Activated gamma-delta T cell (primary cell): ENCODE data around the gene TNS4.

Experiments used
- DNase-seq: peaks from one replicate; lab custom pipeline; 2025; lab: John Stamatoyannopoulos, UW

Gene TNS4

DNA sequence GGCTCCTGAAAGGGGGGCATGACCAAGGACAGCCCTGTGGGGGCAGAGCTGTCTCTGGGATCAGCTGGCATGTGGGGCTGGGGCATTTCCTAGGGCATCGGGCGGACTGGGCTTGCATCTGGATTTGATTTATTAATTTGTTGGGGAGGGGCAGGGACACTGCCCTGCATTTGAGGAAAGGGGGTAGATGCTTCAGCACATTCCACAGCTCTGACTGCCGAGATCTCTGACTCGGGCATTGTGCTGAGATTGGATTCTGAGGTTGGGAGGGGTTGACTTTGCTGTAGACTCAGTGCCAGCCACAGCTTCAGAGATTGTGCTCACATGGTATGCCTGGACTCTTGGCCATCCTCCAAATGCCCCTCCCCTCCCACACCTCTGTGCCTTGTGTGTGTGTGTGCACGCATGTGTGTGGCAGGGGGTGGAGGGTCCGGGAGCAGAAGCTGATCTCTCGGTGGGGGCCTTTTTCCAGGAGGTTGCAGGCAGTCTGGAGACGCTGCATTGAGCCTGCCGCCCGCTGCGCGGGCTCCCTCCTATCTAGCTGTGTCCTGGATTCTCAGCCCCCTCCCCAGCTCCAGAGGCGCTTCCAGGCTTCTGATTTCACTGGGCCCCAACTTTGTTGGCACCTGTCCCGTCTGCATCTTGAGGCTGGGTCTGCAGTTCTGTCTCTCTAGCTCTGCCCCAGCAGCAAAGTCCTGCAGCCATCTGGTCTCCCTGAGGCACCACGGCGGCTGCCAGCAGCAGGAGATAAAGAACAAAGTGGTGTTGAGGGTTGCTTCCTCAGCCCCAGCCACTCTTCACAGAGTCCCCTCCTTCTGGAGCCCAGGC lies 43.2 kb downstream of the TNS4 start:
- no peak for DNase-seq

DNA sequence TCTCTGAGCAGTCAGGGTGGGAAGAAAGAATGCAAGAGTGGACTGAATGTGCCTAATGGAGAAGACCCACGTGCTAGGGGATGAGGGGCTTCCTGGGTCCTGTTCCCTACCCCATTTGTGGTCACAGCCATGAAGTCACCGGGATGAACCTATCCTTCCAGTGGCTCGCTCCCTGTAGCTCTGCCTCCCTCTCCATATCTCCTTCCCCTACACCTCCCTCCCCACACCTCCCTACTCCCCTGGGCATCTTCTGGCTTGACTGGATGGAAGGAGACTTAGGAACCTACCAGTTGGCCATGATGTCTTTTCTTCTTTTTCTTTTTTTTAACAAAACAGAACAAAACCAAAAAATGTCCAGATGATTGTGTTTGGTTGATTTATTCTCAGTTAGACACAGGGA lies 44.1 kb downstream of the TNS4 start:
- DNase-seq: no peak

DNA sequence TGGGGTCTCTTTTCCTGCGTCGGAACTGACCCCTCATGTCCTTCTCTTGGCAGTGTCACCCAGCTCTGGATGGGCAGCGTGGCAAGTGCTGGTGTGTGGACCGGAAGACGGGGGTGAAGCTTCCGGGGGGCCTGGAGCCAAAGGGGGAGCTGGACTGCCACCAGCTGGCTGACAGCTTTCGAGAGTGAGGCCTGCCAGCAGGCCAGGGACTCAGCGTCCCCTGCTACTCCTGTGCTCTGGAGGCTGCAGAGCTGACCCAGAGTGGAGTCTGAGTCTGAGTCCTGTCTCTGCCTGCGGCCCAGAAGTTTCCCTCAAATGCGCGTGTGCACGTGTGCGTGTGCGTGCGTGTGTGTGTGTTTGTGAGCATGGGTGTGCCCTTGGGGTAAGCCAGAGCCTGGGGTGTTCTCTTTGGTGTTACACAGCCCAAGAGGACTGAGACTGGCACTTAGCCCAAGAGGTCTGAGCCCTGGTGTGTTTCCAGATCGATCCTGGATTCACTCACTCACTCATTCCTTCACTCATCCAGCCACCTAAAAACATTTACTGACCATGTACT lies 44.9 kb downstream of the TNS4 start:
- no peak for DNase-seq

DNA sequence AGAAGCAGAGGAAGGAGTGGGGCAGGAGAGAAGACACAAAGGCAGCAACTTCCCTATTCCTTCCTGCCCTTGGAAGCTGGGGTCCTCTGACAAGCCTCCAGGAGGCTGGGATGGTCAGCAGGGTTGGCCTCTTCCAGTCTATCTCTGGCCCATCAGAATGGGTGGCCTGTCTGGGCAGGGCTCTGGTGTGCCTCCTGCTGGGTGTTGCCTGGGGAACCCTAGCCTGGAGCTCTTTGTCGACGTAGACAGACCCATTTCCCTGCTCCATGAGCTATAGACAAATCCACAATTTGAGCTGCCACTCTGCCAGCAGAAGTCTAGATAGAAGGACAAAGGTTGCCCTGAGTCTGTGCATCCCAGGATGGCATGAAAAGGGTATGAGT lies 46.8 kb downstream of the TNS4 start:
- DNase-seq: no peak

DNA sequence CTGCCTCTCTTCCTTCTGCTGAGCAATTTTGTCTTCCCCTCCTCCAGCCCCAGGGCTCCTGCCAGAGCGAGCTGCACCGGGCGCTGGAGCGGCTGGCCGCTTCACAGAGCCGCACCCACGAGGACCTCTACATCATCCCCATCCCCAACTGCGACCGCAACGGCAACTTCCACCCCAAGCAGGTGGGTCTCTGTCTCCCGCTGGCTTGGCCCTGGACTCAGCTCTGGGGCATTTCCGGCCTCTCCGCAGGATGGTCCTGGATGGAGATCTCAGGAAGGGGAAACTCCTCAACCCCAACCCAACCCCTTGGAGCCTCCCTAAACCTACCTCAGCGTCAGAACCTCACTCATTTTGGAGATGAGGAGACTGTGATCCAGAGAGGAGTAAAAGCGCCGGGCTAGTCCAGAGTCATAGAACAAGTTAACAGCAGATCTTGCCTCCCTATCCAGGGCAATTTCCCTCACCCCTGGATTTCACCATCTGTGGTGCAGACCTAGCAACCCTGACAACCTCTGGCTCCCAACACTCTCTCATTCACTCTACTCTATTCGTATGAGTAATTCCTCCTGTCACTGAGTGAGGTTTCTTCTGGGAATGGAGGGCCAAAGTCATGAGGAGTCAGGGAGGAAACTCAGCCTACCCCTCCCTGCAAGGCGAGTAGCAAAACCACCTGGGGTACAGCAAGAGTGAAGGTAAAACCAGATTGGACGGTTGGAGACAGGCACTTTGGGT lies 47.4 kb downstream of the TNS4 start:
- DNase-seq: no peak

DNA sequence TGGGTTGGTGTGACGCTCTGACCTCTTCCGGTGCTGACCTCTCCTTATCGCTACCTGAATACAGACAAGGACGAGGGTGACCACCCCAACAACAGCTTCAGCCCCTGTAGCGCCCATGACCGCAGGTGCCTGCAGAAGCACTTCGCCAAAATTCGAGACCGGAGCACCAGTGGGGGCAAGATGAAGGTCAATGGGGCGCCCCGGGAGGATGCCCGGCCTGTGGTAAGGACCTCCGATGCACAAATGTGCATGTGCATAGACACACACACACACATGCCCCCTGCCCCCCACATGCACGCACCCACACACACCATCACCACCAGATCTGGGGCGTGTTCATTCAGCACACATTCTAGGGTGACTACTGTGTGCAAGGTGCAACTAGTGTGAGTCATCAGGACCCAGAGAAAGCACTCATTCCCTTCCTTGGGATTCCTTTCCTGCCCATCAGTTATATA lies 48.5 kb downstream of the TNS4 start:
- no peak for DNase-seq

DNA sequence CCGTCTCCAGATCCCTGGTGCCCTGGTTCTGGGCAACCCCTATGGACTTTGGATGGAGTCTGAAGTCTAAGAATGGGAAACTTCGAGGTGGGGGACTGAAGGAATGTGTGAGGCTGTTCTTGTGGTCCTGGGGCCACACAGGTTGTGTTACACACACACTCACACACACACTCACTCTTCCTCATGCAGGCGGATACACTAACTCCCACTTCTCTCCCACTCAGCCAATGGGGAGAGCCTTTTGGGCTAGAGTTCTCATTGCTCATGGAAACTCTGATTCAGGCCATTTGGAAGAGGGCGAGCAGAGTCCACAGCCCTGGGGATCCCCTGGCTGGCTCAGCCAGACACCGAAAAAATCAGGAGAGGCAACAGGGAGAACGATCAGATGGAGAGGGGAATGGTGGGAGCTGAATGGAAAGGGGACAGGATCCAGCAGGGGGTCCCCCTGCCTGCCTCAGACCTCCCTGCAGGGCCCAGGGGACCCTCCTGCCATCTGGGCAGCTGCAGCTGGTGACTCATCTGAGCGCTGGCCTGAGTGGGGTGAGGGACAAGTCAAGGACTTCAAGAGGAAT lies 49.1 kb downstream of the TNS4 start:
- no peak for DNase-seq

DNA sequence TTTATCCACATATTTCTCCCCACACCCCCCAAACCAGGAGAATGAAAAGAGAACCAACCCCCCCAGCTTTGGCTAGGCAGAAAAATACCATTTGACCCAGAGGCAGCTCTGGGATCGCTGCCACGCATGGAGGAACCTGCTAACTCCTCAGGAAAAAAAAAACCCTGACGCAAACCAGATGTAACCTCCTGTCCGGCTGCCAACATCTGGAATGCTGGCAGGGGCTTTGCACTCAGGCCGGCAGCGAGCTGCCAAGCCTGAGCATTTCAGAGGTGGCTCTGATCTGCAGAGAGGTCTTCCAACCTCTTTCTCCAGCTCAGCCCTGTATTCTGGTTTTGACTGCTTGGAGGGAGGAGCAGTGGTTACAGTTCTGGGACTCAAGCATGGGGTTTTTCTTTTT lies 50.0 kb downstream of the TNS4 start:
- DNase-seq: no peak

DNA sequence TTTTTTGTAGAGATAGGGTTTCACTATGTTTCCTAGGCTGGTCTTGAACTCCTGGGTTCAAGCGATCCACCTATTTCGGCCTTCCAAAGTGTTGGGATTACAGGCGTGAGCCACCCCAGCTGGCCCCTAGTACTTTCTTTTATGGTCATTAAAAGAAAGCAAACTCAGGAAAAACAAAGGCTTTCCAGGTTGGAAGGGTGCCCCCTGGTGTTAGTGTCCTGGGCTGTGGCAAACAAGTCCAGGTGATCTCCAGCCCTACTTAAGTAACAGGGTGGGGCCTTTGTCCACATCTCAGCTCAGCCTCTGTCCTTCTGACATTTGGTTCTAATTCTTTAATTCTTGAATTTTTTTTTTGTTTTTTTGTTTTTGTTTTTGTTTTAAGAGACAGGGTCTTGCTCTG lies 51.2 kb downstream of the TNS4 start:
- no peak for DNase-seq

DNA sequence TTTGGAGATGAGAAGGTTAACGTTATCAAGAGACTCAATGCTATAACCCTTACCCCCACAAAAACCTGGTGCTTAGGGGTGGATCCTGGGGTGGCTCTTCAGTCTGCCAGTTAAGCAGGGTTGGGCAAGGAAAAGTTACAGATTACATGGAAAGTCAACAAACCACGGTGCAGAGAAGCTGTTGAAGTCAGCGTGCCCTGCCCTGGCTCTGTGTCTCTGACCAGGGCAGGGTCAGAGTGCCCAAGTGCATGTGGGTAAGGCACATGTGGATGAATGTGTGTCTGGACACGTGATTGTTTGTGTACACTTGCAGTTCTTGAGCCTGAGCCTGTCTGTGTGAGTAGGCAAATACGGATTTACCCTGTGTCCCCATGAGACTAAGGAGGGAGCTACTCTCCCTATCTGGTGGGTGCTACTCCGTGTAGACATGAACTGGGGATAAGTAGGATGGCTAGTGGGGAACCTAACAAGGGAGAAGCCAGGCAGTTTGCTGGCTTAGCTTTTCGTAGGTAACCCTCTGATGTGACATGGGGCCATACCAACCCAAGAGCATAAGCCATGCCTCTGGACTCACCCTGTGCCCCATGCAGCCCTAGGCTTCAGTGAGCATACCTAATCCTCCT lies 52.7 kb downstream of the TNS4 start:
- DNase-seq: no peak

DNA sequence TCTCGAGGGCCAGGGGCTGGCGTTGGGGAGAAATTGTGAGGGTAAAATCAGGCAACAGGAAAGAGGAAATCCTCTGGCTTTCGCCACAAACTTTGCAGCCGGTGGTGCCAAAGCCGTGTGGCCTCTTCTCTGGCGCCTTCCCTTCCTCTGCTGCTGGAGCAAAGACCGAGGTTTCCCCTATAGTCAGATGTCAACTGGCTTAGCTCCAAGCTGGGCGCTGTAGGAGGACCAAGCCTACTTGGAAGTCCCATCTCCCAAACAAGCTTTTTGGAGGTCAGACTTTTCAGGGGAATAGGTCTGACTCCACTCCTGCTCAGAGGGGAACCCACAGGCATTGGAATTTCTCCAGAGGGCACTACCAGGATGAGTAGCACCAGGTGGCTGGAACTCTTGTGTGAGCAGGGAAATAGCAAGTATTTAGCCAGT lies 53.2 kb downstream of the TNS4 start:
- no peak for DNase-seq

DNA sequence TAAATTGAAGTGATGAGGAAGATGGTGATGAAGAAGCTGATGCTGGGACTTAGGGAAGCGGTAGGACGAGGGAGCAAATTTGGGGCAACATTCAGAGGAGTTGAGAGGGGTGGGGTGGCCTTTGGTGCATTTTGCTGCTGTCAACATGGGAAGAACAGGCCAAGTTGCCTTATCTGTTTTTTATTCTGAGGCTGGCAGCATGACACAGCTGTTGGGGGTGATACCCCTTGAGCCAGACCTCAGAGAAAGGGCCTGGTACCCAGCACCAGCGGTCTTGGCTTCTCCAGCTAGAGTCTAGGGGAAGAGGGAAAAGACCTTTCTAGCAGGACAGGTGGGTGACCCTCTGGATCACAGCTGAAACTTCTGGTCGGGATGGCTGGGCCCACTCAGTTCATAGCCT lies 53.6 kb downstream of the TNS4 start:
- DNase-seq: no peak

DNA sequence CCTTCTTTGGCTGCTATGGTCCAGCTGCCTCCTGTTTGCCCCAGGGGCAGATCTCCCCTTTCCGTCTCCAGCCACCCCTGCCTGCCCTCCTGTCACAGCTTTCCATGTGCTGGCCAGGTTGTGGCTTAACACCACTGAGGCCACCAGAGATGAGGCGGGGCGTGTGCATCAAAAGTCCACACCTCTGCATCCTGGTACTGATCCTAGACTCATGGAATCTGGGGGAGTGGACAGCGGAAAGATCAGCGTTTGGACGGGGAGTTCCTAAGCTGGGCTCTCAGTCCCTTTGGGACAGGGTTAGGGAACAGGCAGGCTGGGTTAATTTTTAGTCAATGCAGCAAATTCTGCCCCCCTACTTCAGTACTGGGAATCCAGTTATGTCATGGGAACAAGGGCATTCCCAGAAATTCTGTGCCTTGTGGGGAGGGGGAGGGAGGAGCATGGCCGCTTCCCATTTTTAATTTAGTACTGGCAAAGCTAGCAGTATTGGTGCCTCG lies 54.2 kb downstream of the TNS4 start:
- no peak for DNase-seq

DNA sequence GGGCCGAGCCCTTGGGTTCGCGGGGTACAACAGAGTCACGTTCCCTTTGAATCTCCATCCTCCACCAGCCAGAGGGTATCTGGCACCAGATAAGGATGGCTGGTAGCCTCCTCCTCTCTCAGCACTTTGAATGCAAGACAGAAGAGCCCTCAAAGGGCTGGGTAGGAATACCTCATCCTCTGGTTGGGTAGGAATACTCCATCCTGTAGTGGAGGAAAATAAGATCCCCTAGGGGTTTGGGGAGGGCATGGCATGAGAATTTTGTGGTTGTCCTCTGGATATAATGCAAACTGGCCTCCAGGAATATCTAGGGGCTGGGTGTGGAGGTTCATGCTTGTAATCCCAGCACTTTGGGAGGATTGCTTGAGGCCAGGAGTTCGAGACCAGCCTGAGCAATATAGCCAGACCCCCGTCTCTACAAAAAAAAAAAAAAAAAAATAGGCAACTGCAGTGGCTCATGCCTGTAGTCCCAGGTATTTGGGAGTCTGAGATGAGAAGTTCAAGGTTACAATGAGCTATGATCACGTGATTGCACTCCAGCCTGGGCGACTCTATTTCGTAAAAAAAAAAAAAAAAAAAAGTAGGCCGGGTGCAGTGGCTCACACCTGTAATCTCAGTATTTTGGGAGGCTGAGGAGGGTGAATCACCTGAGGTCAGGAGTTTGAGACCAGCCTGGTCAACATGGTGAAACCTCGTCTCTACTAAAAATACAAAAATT lies 55.5 kb downstream of the TNS4 start:
- DNase-seq: no peak

DNA sequence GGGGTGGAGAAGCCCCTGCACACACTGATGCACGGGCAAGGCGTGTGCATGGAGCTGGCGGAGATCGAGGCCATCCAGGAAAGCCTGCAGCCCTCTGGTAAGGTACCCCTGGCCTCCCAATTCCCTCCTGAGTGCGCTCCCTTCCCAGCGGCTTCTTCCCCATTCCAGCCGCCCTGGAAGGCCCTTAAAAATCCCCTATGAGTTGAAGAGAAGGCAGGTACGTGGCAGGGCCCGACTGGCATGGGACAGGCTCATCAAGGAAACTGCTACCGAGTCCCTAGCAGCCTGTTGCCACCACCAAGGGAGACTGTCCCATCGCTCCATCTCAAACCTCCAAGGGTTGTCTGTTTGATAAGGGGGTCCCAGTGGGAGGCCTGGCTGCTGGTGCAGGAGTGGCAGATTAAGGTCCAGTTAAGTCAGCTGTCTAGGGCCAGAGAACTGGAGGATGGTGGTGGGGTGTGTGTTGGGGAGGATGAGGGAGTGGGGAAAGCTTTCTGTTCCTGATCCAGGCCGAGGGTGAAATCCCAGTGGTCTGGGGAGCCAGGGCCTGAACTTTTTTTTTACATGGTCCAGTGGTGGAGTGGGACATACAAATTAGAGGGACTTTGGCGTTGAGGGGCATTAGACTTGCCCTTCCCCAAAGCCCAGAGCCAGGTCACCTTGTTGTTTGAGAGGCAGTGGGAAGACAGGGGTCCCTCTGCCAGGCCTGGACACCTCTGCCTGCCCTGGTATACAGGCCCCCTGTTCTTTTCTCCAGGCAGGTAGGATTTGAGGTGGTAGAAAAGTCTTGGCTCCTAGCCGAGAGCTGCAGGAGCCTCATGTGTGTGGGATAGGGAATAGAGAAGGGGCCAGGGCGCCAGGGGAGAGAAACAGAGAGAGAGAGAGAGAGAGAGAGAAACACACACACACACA lies 57.2 kb downstream of the TNS4 start:
- no peak for DNase-seq

DNA sequence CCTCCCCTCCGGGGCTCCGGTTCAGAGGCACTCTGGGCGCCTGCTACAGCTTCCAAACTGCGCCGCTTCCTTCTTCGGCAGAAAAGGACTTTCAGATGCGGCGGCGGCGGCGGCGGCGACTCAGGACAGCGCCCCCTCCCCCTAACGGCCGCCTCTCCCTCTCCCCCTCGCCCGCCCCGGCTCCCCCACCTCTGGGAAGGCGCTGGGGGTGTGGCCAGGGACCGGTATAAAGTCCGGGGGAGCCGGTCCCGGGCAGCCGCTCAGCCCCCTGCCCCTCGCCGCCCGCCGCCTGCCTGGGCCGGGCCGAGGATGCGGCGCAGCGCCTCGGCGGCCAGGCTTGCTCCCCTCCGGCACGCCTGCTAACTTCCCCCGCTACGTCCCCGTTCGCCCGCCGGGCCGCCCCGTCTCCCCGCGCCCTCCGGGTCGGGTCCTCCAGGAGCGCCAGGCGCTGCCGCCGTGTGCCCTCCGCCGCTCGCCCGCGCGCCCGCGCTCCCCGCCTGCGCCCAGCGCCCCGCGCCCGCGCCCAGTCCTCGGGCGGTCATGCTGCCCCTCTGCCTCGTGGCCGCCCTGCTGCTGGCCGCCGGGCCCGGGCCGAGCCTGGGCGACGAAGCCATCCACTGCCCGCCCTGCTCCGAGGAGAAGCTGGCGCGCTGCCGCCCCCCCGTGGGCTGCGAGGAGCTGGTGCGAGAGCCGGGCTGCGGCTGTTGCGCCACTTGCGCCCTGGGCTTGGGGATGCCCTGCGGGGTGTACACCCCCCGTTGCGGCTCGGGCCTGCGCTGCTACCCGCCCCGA lies 58.0 kb downstream of the TNS4 start, which contains the start of gene IGFBP4:
Gene IGFBP4, plus strand, starts transcription at position 255 of the 792 bp plus-strand sequence. Its CDS starts 286 bp downstream, at position 541.
- DNase-seq: peak; percentile 43

DNA sequence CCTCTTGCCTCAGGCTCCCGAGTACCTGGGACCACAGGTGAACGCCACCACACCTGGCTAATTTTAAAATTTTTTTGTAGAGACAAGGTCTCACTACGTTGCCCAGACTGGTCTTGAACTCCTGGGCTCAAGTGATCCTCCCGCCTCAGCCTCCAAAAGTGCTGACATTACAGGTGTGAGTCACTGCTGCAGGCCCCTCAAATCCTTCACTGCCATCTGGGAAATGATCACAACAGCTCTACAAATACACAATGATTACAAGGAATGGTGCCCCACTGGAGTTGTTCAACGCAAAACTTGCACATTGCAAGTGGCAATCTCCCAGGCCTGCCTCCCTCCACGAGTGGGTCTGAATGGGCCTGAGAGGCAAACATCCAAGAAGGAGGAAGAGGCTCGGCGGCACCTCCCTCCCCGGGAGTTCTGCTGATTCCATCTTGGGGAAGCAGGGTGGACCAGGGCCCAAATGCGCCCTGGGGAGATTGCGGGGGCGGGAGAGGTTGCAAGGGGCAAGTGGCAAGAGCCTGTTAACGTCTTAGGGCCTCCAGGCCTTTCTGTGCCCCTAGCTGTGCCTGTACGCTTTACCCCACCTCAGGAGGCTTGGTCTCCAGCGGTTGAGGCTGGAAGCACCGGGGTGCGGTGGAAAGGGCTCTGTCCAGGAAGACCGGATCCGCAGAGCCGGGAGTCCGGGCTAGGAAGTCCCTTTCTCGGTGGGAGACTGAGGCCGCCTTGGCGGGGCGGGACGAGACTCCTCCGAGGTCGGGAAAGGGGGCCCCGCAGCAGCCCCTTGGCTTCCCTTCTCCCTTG lies 58.8 kb downstream of the TNS4 start:
- no peak for DNase-seq

DNA sequence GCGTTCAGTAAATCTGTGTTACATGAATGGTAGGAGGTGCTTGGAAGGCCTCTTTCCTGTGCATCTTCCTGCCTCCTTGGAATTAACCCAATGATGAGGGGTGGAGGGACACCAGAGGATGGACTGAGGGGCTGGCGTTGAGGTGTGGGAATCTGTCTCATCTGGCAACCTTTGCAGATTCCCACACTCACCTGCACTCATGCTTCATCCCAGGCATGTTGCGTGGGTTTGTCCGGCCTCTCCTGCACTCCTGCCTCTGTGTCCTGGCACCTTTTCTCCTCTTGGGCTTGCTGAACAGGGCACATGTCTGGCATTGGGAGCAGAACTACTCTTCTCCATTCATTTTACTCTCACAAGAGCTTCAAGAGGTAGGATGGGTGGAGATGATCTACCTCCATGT lies 61.3 kb downstream of the TNS4 start:
- no peak for DNase-seq
